ENCODE results near the gene QRSL1.

DNA sequence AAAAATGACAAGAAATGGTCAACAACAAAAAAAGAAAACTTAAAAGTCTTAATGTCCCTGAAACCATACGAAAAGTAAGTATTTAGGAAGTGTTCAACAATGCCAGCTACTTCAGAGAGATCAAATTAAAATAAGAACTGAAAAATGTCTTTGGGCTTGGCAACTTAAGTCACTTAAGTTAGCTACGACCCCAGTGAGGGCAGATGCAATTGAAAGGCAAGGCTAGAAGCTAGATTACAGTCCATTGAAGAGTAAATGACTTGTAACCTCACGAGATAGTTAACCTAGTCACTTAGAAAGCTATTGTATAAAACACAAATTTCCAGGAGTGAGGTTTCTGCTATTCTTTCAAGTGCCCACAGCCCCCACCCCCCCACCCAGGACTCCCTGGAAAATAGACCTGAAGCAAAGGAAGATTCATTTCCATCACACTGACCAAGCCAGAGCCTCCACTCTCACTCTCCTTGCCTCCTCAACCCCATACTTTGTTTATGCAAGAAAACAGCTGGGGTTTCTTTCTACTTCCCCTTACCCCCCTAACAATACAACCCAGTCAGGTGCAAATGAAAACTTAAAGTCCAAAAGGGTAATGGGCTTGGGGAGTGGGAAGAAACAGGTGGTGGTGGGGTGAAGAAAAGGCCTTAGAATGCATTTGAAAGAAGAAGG is 14.7 kb upstream of the QRSL1 start:
- TF ChIP-seq, protein P1, sequence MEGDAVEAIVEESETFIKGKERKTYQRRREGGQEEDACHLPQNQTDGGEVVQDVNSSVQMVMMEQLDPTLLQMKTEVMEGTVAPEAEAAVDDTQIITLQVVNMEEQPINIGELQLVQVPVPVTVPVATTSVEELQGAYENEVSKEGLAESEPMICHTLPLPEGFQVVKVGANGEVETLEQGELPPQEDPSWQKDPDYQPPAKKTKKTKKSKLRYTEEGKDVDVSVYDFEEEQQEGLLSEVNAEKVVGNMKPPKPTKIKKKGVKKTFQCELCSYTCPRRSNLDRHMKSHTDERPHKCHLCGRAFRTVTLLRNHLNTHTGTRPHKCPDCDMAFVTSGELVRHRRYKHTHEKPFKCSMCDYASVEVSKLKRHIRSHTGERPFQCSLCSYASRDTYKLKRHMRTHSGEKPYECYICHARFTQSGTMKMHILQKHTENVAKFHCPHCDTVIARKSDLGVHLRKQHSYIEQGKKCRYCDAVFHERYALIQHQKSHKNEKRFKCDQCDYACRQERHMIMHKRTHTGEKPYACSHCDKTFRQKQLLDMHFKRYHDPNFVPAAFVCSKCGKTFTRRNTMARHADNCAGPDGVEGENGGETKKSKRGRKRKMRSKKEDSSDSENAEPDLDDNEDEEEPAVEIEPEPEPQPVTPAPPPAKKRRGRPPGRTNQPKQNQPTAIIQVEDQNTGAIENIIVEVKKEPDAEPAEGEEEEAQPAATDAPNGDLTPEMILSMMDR (IDR thresholded peaks at IDR 0.05), result no peak
- TF ChIP-seq POLR2A (IDR thresholded peaks at IDR 0.05), result no peak

Measured in testis (tissue), 2 donors.